Astrocyte of the cerebellum (primary cell): Measurements from ENCODE around the gene IL13RA1.

ENCODE experiments used
- DNase-seq: peaks from one replicate; pipeline ENCODE4 v3.0.0-alpha.2; 2011; ENCODE audit warnings: low read depth
- H3K4me3 ChIP-seq: 2 replicates; pipeline ENCODE4 v1.5.1; 2011; ENCODE audit warnings: mild to moderate bottlenecking, low read depth, low read length, moderate library complexity
- in situ Hi-C: cut with HindIII; loops from 2 replicates; pipeline ENCODE4 v1.10.0; 2017; ENCODE audit warnings: low sequenced_read_pairs
- TF ChIP-seq, protein P1 (sequence below): IDR thresholded peaks from 2 replicates; pipeline ENCODE4 v1.5.1; 2012; ENCODE audit warnings: low read length, low read depth, moderate library complexity, mild to moderate bottlenecking; ENCODE audit errors: missing control alignments

The IL13RA1 gene

GRCh38 chrX:118764122-118764521 lies 36.7 kb downstream of the IL13RA1 start:
- no peak for DNase-seq
- TF ChIP-seq, protein P1, sequence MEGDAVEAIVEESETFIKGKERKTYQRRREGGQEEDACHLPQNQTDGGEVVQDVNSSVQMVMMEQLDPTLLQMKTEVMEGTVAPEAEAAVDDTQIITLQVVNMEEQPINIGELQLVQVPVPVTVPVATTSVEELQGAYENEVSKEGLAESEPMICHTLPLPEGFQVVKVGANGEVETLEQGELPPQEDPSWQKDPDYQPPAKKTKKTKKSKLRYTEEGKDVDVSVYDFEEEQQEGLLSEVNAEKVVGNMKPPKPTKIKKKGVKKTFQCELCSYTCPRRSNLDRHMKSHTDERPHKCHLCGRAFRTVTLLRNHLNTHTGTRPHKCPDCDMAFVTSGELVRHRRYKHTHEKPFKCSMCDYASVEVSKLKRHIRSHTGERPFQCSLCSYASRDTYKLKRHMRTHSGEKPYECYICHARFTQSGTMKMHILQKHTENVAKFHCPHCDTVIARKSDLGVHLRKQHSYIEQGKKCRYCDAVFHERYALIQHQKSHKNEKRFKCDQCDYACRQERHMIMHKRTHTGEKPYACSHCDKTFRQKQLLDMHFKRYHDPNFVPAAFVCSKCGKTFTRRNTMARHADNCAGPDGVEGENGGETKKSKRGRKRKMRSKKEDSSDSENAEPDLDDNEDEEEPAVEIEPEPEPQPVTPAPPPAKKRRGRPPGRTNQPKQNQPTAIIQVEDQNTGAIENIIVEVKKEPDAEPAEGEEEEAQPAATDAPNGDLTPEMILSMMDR, result no peak
- no peak overlapping the region for H3K4me3 ChIP-seq
- in situ Hi-C loops, result no loop called here

- H3K4me3 ChIP-seq, result no peak overlapping the region
- no peak for DNase-seq
- TF ChIP-seq, protein P1, result no peak
- in situ Hi-C loops, result no loop called here
These were observed 42.8 kb downstream of the IL13RA1 start for GRCh38 chrX:118770133-118770760.

DNA sequence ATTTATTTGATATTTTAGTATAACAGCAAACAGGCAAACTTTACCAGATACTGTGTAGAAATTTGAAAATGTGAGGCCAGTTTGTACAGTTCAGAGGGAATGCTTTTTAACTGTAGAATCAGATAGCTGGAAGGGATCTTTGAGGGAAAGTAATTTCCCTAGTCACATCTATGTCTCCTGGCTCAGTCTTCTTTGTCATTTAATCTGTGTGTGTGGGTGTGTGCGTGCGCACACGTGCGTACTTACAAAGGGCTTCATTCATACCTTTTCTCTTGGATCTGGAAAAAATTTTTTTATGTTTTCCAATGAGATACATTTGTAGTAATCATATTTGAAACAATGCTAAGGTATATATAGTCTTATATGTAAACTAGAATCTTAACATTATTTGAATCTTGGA lies 44.6 kb downstream of the IL13RA1 start:
- in situ Hi-C loops, result no loop called here
- no peak overlapping the region for H3K4me3 ChIP-seq
- TF ChIP-seq, protein P1, result no peak
- no peak for DNase-seq

- no peak overlapping the region for H3K4me3 ChIP-seq
- TF ChIP-seq, protein P1, result no peak
- no peak for DNase-seq
- in situ Hi-C loops, result no loop called here
These were observed 46.4 kb downstream of the IL13RA1 start for GRCh38 chrX:118773782-118774181.

DNA sequence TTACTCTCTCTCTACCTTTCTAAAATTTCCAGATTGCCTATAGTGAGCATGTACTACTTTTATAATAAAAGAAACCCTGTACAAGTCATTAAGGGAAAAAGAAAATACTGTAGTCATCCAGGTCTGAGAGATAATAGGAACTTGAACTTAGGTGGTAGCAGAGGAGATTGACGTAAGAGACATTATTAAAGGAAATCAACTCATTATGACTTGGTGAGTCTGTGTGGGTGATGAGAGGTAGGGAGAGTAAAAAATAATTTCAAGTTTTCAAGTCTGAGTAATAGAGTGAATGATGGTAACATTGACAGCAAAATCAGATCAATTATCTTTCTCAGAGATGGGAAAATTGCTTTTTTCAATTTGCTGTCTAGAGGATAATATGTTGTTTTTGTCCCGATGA lies 52.2 kb downstream of the IL13RA1 start:
- no peak overlapping the region for H3K4me3 ChIP-seq
- in situ Hi-C loops, result no loop called here
- DNase-seq, result no peak
- TF ChIP-seq, protein P1, result no peak

DNA sequence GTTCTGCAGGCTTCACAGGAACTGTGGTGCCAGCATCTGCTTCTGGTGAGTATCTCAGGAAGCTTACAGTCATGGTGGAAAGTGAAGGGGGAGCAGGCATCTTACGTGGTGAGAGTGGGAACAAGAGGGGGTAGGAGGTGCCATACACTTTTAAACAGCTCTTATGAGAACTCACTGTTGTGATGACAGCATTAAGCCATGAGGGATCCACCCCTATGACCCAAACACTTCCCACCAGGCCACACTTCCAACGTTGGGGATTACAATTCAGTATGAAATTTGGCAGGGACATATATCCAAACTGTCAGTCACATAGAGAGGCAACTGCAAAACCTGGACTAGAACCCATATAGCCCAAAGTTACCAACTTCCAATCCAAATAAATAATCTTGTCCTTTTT lies 53.1 kb downstream of the IL13RA1 start:
- no peak for DNase-seq
- TF ChIP-seq, protein P1, result no peak
- in situ Hi-C loops, result no loop called here
- no peak overlapping the region for H3K4me3 ChIP-seq
